Hindlimb muscle (tissue), 1 donor: ENCODE measurements around the gene REV3L. TPM values are rescaled to one million over a fixed set of nuclear protein-coding genes. Genes with fewer than 3 reads are reported as not detected.

Experiments used
- DNase-seq: peaks from one replicate; pipeline ENCODE4 v3.0.0-alpha.2; 2013
- polyA plus RNA-seq: library from polyadenylated mRNA; unstranded; fragments of 120-200 nt; gene quantifications from one replicate; pipeline ENCODE4 v1.2.1, GENCODE V29; 2013; ENCODE audit not compliant: insufficient read length

Gene REV3L
- polyA plus RNA-seq, 1 donor = 36.4 TPM

DNA sequence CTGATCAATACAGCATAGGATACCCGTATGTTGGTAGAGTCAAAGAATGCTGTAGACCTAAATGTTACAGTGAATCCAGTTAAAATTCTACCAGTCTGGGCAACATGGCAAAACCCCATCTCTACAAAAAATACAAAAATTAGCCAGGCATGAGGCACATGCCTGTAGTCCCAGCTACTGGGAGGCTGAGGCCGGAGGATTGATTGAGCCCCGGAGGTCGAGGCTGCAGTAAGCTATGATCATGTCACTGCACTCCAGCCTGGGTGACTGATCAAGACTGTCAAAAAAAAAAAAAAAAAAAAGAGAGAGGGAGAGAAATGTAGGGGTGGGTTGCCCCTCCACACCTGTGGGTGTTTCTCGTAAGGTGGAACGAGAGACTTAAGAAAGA, 228.2 kb downstream of the REV3L start:
- no peak for DNase-seq

DNA sequence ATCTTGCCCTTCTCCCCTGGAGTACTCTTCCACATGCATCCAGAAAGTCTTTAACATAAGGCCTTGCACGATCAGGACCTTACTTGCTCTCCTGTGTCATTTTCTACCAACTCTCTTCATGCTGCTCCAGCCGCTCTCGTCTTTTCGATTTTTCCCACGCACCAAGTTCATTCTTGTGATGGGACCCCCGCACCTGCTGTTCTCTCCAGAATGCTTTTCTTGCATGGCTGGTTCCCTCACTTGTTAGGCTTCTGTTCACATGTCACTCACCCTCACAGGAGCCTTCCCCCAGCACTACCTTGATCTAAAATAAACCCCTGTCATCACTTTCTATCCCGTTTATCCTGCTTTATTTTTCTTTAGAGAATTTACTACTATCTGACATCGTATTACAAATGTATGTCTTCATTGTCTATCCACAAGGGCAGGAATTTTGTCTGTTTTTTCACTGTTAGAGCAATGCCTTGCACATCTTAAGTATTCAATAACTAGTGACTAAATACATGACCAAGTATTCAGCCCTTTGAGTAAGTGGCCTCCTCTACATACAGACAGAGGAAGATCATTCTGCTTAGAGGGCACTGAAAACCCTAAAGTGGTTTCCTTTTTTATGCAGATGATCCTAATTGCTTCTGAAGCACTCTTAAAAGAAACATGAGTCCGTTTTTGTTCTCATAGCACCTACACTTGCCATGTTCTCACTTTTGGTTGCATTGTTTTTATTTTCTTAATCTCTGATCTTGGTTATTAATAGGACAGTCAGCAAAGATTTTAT, 228.8 kb downstream of the REV3L start:
- DNase-seq = no peak

DNA sequence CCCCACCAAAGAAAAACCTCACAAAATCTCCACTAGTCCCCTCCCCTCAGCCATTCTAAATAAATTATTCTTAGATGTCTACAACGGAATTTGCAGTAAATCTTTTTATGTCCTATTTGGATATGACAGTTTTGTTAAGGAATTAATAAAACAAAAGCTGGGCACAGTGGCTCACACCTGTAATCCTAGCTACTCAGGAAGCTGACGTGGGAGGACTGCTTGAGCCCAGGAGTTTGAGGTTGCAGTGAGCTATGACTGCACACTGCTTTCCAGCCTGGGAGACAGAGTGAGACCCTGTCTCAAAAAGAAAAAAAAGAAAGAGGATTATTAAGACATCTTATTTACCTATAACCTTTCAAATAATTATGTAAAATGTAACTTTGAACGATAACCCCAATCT, 230.3 kb downstream of the REV3L start:
- no peak for DNase-seq

DNA sequence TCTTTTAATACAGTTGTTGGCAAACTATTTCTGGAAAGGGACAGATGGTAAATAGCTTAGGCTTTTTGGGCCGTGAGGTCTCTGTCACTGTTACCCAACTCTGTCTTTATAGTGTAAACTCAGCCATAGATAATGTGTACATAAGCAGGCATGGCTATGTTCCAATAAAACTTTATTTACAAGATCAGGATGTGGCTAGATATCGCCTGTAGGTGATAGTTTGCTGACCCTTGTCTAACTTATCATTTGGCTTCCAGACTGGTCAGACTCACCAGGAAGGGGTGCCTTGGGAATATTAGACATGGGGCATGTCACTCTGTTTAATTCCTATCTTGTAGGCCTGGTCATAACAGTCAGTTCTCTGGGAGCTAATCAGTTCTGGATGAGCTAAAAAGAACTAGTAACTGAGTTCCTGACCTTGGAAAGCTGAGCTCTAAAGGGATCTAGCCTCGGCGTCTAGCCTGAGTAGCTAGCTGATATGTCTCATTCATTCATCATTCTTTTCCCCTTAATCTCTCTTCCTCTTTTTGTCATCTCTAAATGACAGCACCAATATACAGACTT, 232.1 kb downstream of the REV3L start:
- no peak for DNase-seq

Other genes with a start within 250 kb of the REV3L start
- gene TRAF3IP2, start 122.7 kb upstream of the REV3L start, polyA plus RNA-seq = 12.6 TPM